NCI-H2196 (cell line): ENCODE results near the gene PCBP3.
"Not testable (repeated sequence)": the region's sequence is repeated elsewhere in the genome, so short reads cannot be mapped to it uniquely, and the experiment has no call there.

Experiments used
- DNase-seq: peaks from one replicate; lab custom pipeline; 2025; ENCODE audit not compliant: unreplicated experiment; lab: John Stamatoyannopoulos, UW

PCBP3 gene

GRCh38 chr21:45954261-45954660 is 310.7 kb downstream of the PCBP3 start:
- no peak for DNase-seq

GRCh38 chr21:45954921-45955320 is 311.4 kb downstream of the PCBP3 start:
- no peak for DNase-seq

GRCh38 chr21:45957551-45957950 is 314.0 kb downstream of the PCBP3 start:
- DNase-seq = no peak

GRCh38 chr21:45957981-45958600 is 314.6 kb downstream of the PCBP3 start:
- DNase-seq = no peak

GRCh38 chr21:45959182-45959581 is 315.7 kb downstream of the PCBP3 start:
- no peak for DNase-seq

- no peak for DNase-seq
These were observed 316.4 kb downstream of the PCBP3 start for GRCh38 chr21:45959779-45960390.

GRCh38 chr21:45961408-45961807 is 317.9 kb downstream of the PCBP3 start:
- not testable (repeated sequence) for DNase-seq

- DNase-seq = no peak
These were observed 319.2 kb downstream of the PCBP3 start for GRCh38 chr21:45962531-45963231.

GRCh38 chr21:45963232-45963570 is 319.7 kb downstream of the PCBP3 start:
- DNase-seq = no peak

- DNase-seq = no peak
These were observed 321.1 kb downstream of the PCBP3 start for GRCh38 chr21:45964649-45965048.

GRCh38 chr21:45965084-45965809 is 321.7 kb downstream of the PCBP3 start:
- DNase-seq = no peak

- DNase-seq = no peak
These were observed 323.4 kb downstream of the PCBP3 start for GRCh38 chr21:45966791-45967394.

GRCh38 chr21:45969921-45970673 is 326.6 kb downstream of the PCBP3 start:
- no peak for DNase-seq

- peak; percentile 31 for DNase-seq
These were observed 327.4 kb downstream of the PCBP3 start for GRCh38 chr21:45970674-45971615.

- no peak for DNase-seq
These were observed 328.3 kb downstream of the PCBP3 start for GRCh38 chr21:45971616-45972352.

- no peak for DNase-seq
These were observed 328.8 kb downstream of the PCBP3 start for GRCh38 chr21:45972353-45972715.

GRCh38 chr21:45972716-45973474 is 329.4 kb downstream of the PCBP3 start:
- DNase-seq = no peak

GRCh38 chr21:45973475-45974072 is 330.0 kb downstream of the PCBP3 start:
- peak; percentile 67 for DNase-seq
